Esophagus (tissue), 2 donors: ENCODE results near the gene RET. TPM values are rescaled to one million over a fixed set of nuclear protein-coding genes. Genes with fewer than 3 reads are reported as not detected.

Experiments used
- H3K27ac ChIP-seq, 2 donors: one replicate each; pipeline ENCODE4 v1.5.1; 2013; ENCODE audit warnings: low read depth in 2 of 2, mild to moderate bottlenecking in 2 of 2, inconsistent platforms in 1 of 2, low read length in 1 of 2, moderate library complexity in 1 of 2
- H3K27me3 ChIP-seq, 2 donors: one replicate each; pipeline ENCODE4 v1.6.1; 2013; ENCODE audit warnings: low read length in 2 of 2, control low read depth in 1 of 2, mild to moderate bottlenecking in 1 of 2; ENCODE audit not compliant: insufficient read depth in 2 of 2, control insufficient read depth in 1 of 2
- H3K36me3 ChIP-seq, 2 donors: one replicate each; pipeline ENCODE4 v1.6.1; 2013; ENCODE audit warnings: low read length in 1 of 2; ENCODE audit not compliant: control insufficient read depth in 2 of 2, insufficient read depth in 2 of 2
- H3K4me1 ChIP-seq, 2 donors: one replicate each; pipeline ENCODE4 v1.6.1; 2013; ENCODE audit warnings: low read length in 1 of 2; ENCODE audit not compliant: control insufficient read depth in 2 of 2, insufficient read depth in 2 of 2
- H3K4me3 ChIP-seq, 2 donors: one replicate each; pipeline ENCODE4 v1.5.1; 2013; ENCODE audit warnings: low read length in 2 of 2, mild to moderate bottlenecking in 2 of 2, low read depth in 1 of 2, moderate library complexity in 1 of 2
- H3K9me3 ChIP-seq, 2 donors: one replicate each; pipeline ENCODE4 v1.6.1; 2013; ENCODE audit warnings: mild to moderate bottlenecking in 2 of 2, low read depth in 1 of 2, low read length in 1 of 2, moderate library complexity in 1 of 2; ENCODE audit not compliant: control insufficient read depth in 2 of 2, insufficient read depth in 1 of 2
- WGBS, 2 donors: extraction: QIAGEN DNeasy Blood & Tissue Kit; methylation state at CpG; one replicate each; pipeline ENCODE4 v1.1.7; 2013; 5-methylcytosine and 5-hydroxymethylcytosine counted together
- polyA plus RNA-seq, 2 donors: library from polyadenylated mRNA; stranded (reverse); fragments of 200-250 nt; gene quantifications; one replicate each; pipeline ENCODE4 v1.2.3, GENCODE V29; 2013
- donor health status: healthy with polysubstance abuse.
- donor health status: Bipolar disorder and iron deficiency.

The RET gene
- polyA plus RNA-seq, 2 donors, result 0.07 to 0.10 TPM

GRCh38 chr10:43111921-43112607 lies 35.2 kb downstream of the RET start:
- Histone ChIP-seq H3K27me3 (no peaks in the 10 kb centered on the region), H3K4me1 (no peaks in the 10 kb centered on the region), H3K4me3 (no peak overlapping the region), H3K9me3 (no peaks in the 10 kb centered on the region), H3K27ac (no peak overlapping the region), H3K36me3 (no peaks in the 10 kb centered on the region)
- 85 to 89% methylated on average over 16 to 17 of the region's 17 CpGs for WGBS, 2 donors

- no peaks in the 10 kb centered on the region for H3K27me3 ChIP-seq
- 93 to 95% methylated on average over 7 of the region's 7 CpGs for WGBS, 2 donors
- H3K9me3 ChIP-seq, result no peaks in the 10 kb centered on the region
- H3K27ac ChIP-seq, result no peak overlapping the region
- no peaks in the 10 kb centered on the region for H3K4me1 ChIP-seq
- no peak overlapping the region for H3K4me3 ChIP-seq
- no peaks in the 10 kb centered on the region for H3K36me3 ChIP-seq
These were observed 35.7 kb downstream of the RET start for GRCh38 chr10:43112608-43112961.

DNA sequence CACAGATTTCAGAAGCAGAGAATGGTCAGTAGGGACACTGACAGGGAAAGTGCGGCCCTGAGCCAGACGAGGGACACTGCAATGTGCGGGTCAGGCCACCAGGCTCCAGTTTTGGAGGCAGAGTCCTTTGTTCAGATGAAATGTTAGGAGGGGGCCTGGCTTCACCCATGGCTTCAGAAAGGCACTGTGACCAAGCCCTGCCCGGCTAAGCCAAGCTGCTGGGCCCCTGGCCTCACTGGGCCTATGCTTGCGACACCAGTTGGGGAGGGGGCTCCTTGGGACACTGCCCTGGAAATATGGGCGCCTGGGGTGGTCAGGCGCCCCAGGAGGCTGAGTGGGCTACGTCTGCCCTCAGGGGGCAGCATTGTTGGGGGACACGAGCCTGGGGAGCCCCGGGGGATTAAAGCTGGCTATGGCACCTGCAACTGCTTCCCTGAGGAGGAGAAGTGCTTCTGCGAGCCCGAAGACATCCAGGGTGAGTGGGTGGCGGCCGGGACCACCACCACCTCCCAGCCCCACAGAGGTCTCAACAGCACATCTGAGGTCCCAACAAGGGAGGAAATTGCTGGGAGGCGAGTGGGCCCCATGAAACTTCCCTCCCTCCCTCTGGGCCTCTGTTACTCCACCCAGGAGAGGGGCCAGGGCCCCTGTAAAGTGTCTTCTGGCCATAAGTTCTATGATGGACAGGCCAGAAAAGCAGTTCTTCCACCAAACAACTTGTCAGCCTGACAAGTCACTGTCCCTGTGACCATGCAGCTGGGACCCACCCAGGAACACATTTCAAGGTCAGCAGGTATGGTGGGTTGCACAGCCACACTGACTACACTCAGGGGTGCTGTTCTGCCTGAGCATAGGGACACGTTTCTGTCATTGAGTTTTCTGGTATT lies 36.6 kb downstream of the RET start:
- H3K4me1 ChIP-seq, result no peaks in the 10 kb centered on the region
- WGBS, 2 donors, result 87 to 88% methylated on average over 16 of the region's 16 CpGs
- no peak overlapping the region for H3K4me3 ChIP-seq
- no peak overlapping the region for H3K27ac ChIP-seq
- no peaks in the 10 kb centered on the region for H3K27me3 ChIP-seq
- H3K36me3 ChIP-seq, result no peaks in the 10 kb centered on the region
- H3K9me3 ChIP-seq, result no peaks in the 10 kb centered on the region

GRCh38 chr10:43114088-43114742 lies 37.3 kb downstream of the RET start:
- Histone ChIP-seq H3K4me3 (no peak overlapping the region), H3K36me3 (no peaks in the 10 kb centered on the region), H3K27ac (no peak overlapping the region), H3K27me3 (no peaks in the 10 kb centered on the region), H3K4me1 (no peaks in the 10 kb centered on the region), H3K9me3 (no peaks in the 10 kb centered on the region)
- WGBS, 2 donors, result 89 to 91% methylated on average over 24 of the region's 24 CpGs

DNA sequence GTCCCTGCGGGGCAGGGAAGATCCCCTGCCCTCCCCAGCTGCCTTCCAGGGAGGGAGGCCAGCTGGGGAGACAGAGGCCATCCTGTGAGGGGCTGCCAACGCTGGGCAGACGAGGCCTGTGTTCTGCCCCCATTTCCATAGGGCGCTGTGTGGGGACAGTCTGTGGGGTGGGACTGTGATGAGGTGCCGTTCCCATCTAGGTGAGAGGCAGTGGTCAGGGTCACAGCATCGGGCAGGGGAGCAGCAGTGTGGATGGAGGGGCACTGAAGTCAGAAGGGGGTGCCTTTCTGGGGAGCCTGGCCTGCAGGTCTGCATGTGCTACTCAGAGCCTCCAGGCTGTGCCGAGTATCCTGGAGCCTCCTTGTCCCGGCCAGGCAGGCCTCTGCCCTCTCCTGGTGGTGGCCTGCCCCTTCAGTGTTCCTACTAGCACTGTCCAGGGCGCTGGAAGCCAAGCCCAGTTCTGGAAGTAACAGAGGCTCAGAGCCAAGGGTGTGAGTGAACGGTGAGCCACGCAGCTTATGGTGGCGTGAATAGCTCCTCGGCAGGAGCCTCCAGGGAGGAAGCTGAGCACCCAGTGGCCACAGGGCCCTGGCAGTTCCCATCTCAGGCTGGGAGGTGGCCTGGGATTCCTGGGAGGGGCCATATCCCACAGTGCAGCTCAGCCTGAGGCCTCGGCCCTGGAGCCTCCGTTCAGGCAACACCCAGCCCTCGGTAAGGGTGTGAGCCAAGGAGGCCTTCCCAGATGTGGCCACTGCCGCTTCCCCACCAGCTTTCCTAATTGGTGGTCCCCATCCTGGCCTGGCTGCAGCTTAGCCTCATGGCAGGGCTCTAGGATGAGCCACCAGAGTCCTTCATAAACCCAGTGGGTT lies 38.1 kb downstream of the RET start:
- no peak overlapping the region for H3K4me3 ChIP-seq
- WGBS, 2 donors, result 76 to 82% methylated on average over 17 of the region's 17 CpGs
- no peaks in the 10 kb centered on the region for H3K27me3 ChIP-seq
- H3K9me3 ChIP-seq, result no peaks in the 10 kb centered on the region
- no peaks in the 10 kb centered on the region for H3K4me1 ChIP-seq
- H3K36me3 ChIP-seq, result no peaks in the 10 kb centered on the region
- H3K27ac ChIP-seq, result no peak overlapping the region

GRCh38 chr10:43115881-43116595 lies 39.2 kb downstream of the RET start:
- Histone ChIP-seq H3K4me3 (no peak overlapping the region), H3K36me3 (no peaks in the 10 kb centered on the region), H3K27ac (no peak overlapping the region), H3K4me1 (no peaks in the 10 kb centered on the region), H3K9me3 (no peaks in the 10 kb centered on the region), H3K27me3 (no peaks in the 10 kb centered on the region)
- 87 to 89% methylated on average over 10 of the region's 10 CpGs for WGBS, 2 donors

DNA sequence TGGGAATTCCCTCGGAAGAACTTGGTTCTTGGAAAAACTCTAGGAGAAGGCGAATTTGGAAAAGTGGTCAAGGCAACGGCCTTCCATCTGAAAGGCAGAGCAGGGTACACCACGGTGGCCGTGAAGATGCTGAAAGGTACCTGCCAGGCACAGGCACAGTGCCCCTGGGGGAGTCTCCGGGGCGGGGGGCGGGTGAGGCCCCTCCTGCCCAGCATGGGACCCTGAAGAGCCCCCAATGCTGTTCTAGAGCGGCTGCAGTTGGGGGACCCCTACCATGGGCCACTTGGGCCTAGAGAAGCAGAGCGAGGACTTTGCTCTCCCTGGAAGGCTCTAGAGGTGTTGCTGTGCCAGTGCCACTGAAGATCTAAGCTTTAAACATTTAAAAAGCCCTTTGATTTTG lies 39.7 kb downstream of the RET start:
- H3K4me3 ChIP-seq, result no peak overlapping the region
- no peaks in the 10 kb centered on the region for H3K36me3 ChIP-seq
- H3K4me1 ChIP-seq, result no peaks in the 10 kb centered on the region
- H3K9me3 ChIP-seq, result no peaks in the 10 kb centered on the region
- H3K27ac ChIP-seq, result no peak overlapping the region
- H3K27me3 ChIP-seq, result no peaks in the 10 kb centered on the region
- WGBS, 2 donors, result 80 to 88% methylated on average over 10 of the region's 10 CpGs

DNA sequence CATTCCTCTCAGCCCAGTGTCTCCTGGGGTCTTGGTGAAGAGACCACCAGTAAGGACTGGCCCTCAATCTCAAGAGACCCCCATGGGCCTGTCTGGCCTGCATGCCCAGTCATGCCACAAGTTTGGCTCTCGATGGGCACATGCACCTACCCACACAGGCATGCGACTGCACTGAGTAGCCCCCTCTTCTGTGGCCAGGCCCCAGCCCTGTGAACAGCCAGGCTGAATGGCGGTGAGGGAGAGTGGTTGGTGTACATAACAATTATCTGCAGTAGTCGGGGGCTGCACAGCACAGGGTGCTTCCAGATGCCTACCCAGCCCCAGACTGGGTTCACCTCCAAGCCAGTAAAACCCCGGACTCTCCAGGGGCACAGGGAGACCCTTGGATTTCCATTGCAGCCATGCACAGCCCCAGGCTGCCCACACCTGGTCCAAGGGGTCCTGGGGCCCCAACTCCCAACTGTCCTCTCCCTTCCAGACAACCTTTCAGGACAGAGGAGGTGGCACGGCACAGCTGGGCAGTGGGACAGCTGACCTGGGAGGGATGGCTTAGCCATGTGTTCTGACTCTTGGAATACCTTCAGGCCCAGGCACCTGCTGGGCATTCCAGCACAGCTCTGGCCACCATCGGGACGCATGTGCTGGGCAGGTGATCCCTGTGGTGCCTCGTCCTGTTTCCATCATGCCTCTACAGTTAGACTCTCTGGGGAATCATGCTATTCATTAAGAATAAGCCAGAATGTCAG lies 40.3 kb downstream of the RET start:
- Histone ChIP-seq H3K9me3 (no peaks in the 10 kb centered on the region), H3K36me3 (no peaks in the 10 kb centered on the region), H3K4me1 (no peaks in the 10 kb centered on the region), H3K4me3 (no peak overlapping the region), H3K27ac (no peak overlapping the region), H3K27me3 (no peaks in the 10 kb centered on the region)
- 72 to 75% methylated on average over 9 of the region's 9 CpGs for WGBS, 2 donors
